HG02840 (cell line): ENCODE data around the gene S100G.

Experiments
- ATAC-seq: cut with Tn5 transposase; IDR thresholded peaks from one replicate; pipeline ENCODE4 v1.9.1; 2021; ENCODE audit warnings: mild to moderate bottlenecking, moderate library complexity, moderate number of reproducible peaks; ENCODE audit not compliant: unreplicated experiment, low FRiP score

The S100G gene

GRCh38 chrX:16646366-16647138, 3.4 kb upstream of the S100G start:
- no peak for ATAC-seq

- no peak for ATAC-seq
Measured at GRCh38 chrX:16651391-16652024, 1.6 kb downstream of the S100G start.

GRCh38 chrX:16653424-16653823, 3.5 kb downstream of the S100G start:
- ATAC-seq, result no peak

- ATAC-seq, result no peak
Measured at GRCh38 chrX:16654093-16654492, 4.1 kb downstream of the S100G start.

GRCh38 chrX:16658284-16658683, 8.3 kb downstream of the S100G start:
- no peak for ATAC-seq

GRCh38 chrX:16659321-16659720, 9.4 kb downstream of the S100G start:
- ATAC-seq, result no peak

GRCh38 chrX:16661495-16661894, 11.5 kb downstream of the S100G start:
- no peak for ATAC-seq

- ATAC-seq, result no peak
Measured at GRCh38 chrX:16662402-16662801, 12.4 kb downstream of the S100G start.

GRCh38 chrX:16664074-16664473, 14.1 kb downstream of the S100G start:
- ATAC-seq, result no peak

- ATAC-seq, result no peak
Measured at GRCh38 chrX:16664626-16665025, 14.7 kb downstream of the S100G start.

- no peak for ATAC-seq
Measured at GRCh38 chrX:16665089-16665488, 15.1 kb downstream of the S100G start.

GRCh38 chrX:16666541-16666940, 16.6 kb downstream of the S100G start:
- no peak for ATAC-seq

- no peak for ATAC-seq
Measured at GRCh38 chrX:16671005-16671404, 21.0 kb downstream of the S100G start.

GRCh38 chrX:16678689-16679088, 28.7 kb downstream of the S100G start:
- no peak for ATAC-seq

- ATAC-seq, result no peak
Measured at GRCh38 chrX:16683007-16683664, 33.2 kb downstream of the S100G start.

- ATAC-seq, result no peak
Measured at GRCh38 chrX:16687514-16687913, 37.6 kb downstream of the S100G start.

- no peak for ATAC-seq
Measured at GRCh38 chrX:16695079-16695676, 45.2 kb downstream of the S100G start.

- ATAC-seq, result no peak
Measured at GRCh38 chrX:16696956-16697355, 47.0 kb downstream of the S100G start.

GRCh38 chrX:16699389-16699788, 49.4 kb downstream of the S100G start:
- no peak for ATAC-seq

- no peak for ATAC-seq
Measured at GRCh38 chrX:16700734-16701133, 50.8 kb downstream of the S100G start.
